Neural cell (in vitro differentiated cells): ENCODE data around the gene LIMS1. TPM values are rescaled to one million over a fixed set of nuclear protein-coding genes. Genes with fewer than 3 reads are reported as not detected.

Experiments used
- polyA plus RNA-seq: library from polyadenylated mRNA; depleted of rRNA; stranded (reverse); fragments of >200 nt; gene quantifications from 2 replicates; pipeline ENCODE4 v1.2.3, GENCODE V29; 2014
- small RNA-seq, 3 experiments: library from RNA; depleted of rRNA; stranded (forward); fragments of <200 nt; gene quantifications; one replicate each; pipeline ENCODE3, GENCODE V24; 2012

Gene LIMS1
- polyA plus RNA-seq, 1 donor from 2014 or later: 12.3 TPM

Small RNAs within 50 kb of the gene (small RNA-seq; reads per million reads assigned to genes)
- gene AC010095.1: 0 reads per million in 3 experiments

Other genes starting within 250 kb of the LIMS1 start
- gene SULT1C2, start 245.6 kb upstream of the LIMS1 start, polyA plus RNA-seq: 0.12 TPM in 1 of 2 replicates, not detected in the other
- not detected in 2 replicates for gene SULT1C4, start 156.5 kb upstream of the LIMS1 start, polyA plus RNA-seq
- gene GCC2, start 85.3 kb upstream of the LIMS1 start, polyA plus RNA-seq: 18.6 and 23.6 TPM in 2 replicates
- 36.3 and 38.8 TPM in 2 replicates for gene RANBP2, start 185.0 kb downstream of the LIMS1 start, polyA plus RNA-seq